ENCODE results near the gene B4GALT6. TPM values are rescaled to one million over a fixed set of nuclear protein-coding genes. Genes with fewer than 3 reads are reported as not detected.

Gene B4GALT6
- total and polyA plus RNA-seq, 2 donors (not counting 1 experiment from before 2014, with no cell fraction given): 1.7 TPM; not detected in 1

DNA sequence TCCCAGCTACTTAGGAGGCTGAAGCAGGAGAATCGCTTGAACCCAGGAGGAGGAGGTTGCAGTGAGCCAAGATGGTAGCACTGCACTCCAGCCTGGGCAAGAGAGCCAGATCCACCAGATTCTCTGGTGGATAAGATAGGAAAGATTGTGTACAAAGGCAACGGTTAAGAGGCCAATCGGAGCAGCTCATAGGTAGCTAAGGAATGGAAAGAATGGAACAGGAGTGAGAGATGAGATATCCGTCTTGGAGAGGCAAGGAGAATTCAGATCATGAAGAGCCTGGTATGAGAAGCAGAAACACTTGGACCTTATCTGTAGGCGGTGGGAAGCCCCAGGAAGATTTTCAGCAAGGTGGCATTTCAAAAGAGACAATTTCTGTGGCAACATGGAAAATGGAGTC lies 65.6 kb downstream of the B4GALT6 start:
- H3K4me3 ChIP-seq (ENCODE audit: control extremely low read depth in 1 of 5, extremely low read depth in 1 of 5, insufficient read depth in 1 of 5, low read depth in 2 of 5, low read length in 4 of 5): no peak overlapping the region
- ATAC-seq (ENCODE audit: low read depth) (no peak), DNase-seq (no peak)
- no peaks in the 10 kb centered on the region for H3K27me3 ChIP-seq (replicated peaks in 1 of 4; ENCODE audit: control extremely low read depth in 1 of 4, control insufficient read depth in 3 of 4, insufficient read depth in 4 of 4, low read length in 3 of 4)
- TF ChIP-seq, protein P1, sequence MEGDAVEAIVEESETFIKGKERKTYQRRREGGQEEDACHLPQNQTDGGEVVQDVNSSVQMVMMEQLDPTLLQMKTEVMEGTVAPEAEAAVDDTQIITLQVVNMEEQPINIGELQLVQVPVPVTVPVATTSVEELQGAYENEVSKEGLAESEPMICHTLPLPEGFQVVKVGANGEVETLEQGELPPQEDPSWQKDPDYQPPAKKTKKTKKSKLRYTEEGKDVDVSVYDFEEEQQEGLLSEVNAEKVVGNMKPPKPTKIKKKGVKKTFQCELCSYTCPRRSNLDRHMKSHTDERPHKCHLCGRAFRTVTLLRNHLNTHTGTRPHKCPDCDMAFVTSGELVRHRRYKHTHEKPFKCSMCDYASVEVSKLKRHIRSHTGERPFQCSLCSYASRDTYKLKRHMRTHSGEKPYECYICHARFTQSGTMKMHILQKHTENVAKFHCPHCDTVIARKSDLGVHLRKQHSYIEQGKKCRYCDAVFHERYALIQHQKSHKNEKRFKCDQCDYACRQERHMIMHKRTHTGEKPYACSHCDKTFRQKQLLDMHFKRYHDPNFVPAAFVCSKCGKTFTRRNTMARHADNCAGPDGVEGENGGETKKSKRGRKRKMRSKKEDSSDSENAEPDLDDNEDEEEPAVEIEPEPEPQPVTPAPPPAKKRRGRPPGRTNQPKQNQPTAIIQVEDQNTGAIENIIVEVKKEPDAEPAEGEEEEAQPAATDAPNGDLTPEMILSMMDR (IDR thresholded peaks at IDR 0.05): no peak
- no peak for TF ChIP-seq EZH2 (IDR thresholded peaks at IDR 0.05; ENCODE audit: borderline replicate concordance, insufficient read depth, low read depth, low read length, poor library complexity, severe bottlenecking)
- H4K20me1 ChIP-seq (ENCODE audit: control insufficient read depth, insufficient read depth, low read length, poor library complexity, severe bottlenecking): no peaks in the 10 kb centered on the region
- no peak overlapping the region for H2AFZ ChIP-seq (ENCODE audit: insufficient read depth, low read depth, low read length, poor library complexity, severe bottlenecking)
- H3K4me1 ChIP-seq (ENCODE audit: control insufficient read depth in 2 of 2, insufficient read depth in 2 of 2, low read length in 2 of 2): no peaks in the 10 kb centered on the region
- no peak overlapping the region for H3K27ac ChIP-seq (ENCODE audit: low read length in 2 of 2)
- H3K4me1 Mint-ChIP-seq: no peaks in the 10 kb centered on the region
- no peak overlapping the region for H3K4me2 ChIP-seq (replicated peaks; ENCODE audit: low read depth, low read length, poor library complexity, severe bottlenecking)
- H3K9ac ChIP-seq (ENCODE audit: low read length): no peak overlapping the region
- WGBS (ENCODE audit: insufficient coverage): 98% methylated on average over 5 of the region's 5 CpGs
- H3K27ac Mint-ChIP-seq: no peak overlapping the region
- ChIA-PET POLR2A (no interaction called here), CTCF (no interaction called here)
- H3K36me3 ChIP-seq (replicated peaks in 1 of 2; ENCODE audit: control extremely low read depth in 1 of 2, control insufficient read depth in 1 of 2, extremely low read depth in 1 of 2, insufficient read depth in 2 of 2, low read length in 1 of 2): no peaks in the 10 kb centered on the region
- H3K79me2 ChIP-seq (ENCODE audit: control insufficient read depth, insufficient read depth, low read length): no peaks in the 10 kb centered on the region
- intact Hi-C loops (cut with micrococcal nuclease): no loop called here
- no peak overlapping the region for H3K4me3 Mint-ChIP-seq
- no peaks in the 10 kb centered on the region for H3K27me3 Mint-ChIP-seq
- no peaks in the 10 kb centered on the region for H3K9me3 ChIP-seq (ENCODE audit: control extremely low read depth in 1 of 3, control insufficient read depth in 2 of 3, insufficient read depth in 1 of 3, low read length in 2 of 3)
- no peaks in the 10 kb centered on the region for H3K9me3 Mint-ChIP-seq (ENCODE audit: insufficient read depth)

DNA sequence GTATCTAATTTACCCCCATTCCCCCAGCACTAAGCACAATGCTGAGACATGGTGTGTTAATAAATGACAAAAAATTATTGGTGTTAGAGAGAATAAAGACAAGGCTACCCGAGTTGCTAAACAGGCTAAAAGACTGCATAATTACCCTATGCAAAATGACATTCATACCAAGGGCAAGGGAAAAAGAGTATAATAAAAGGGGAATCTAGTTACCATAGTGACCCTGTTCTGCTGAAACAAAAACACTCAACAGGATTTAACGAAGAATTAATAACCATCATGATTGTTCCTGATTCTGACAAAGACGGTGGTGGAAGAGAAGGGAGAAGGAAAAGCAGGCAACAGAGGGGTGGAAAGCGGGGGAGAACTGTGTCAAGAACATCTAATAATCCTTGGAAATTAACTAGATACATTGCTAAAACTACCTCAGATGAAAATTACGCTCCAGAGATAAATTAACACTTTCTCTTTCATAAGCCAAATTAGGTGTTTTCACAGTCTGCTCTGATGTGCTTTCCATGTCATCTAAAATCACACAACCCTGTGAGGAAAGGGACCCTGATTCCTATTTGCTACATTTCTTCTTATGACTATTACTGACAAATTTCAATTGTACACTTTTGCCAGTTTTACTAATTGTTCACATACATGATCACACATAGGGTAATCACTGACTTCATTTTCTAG lies 67.2 kb downstream of the B4GALT6 start:
- Histone ChIP-seq H3K9ac (ENCODE audit: low read length) (no peak overlapping the region), H2AFZ (ENCODE audit: insufficient read depth, low read depth, low read length, poor library complexity, severe bottlenecking) (no peak overlapping the region), H3K79me2 (ENCODE audit: control insufficient read depth, insufficient read depth, low read length) (no peaks in the 10 kb centered on the region), H3K27ac (ENCODE audit: low read length in 2 of 2) (no peak overlapping the region), H4K20me1 (ENCODE audit: control insufficient read depth, insufficient read depth, low read length, poor library complexity, severe bottlenecking) (no peaks in the 10 kb centered on the region), H3K9me3 (ENCODE audit: control extremely low read depth in 1 of 3, control insufficient read depth in 2 of 3, insufficient read depth in 1 of 3, low read length in 2 of 3) (no peaks in the 10 kb centered on the region), H3K4me2 (replicated peaks; ENCODE audit: low read depth, low read length, poor library complexity, severe bottlenecking) (no peak overlapping the region), H3K36me3 (replicated peaks in 1 of 2; ENCODE audit: control extremely low read depth in 1 of 2, control insufficient read depth in 1 of 2, extremely low read depth in 1 of 2, insufficient read depth in 2 of 2, low read length in 1 of 2) (no peaks in the 10 kb centered on the region), H3K27me3 (replicated peaks in 1 of 4; ENCODE audit: control extremely low read depth in 1 of 4, control insufficient read depth in 3 of 4, insufficient read depth in 4 of 4, low read length in 3 of 4) (no peaks in the 10 kb centered on the region), H3K4me3 (ENCODE audit: control extremely low read depth in 1 of 5, extremely low read depth in 1 of 5, insufficient read depth in 1 of 5, low read depth in 2 of 5, low read length in 4 of 5) (no peak overlapping the region), H3K4me1 (ENCODE audit: control insufficient read depth in 2 of 2, insufficient read depth in 2 of 2, low read length in 2 of 2) (no peaks in the 10 kb centered on the region)
- Mint-ChIP-seq H3K27me3 (no peaks in the 10 kb centered on the region), H3K27ac (no peak overlapping the region), H3K4me3 (no peak overlapping the region), H3K4me1 (no peaks in the 10 kb centered on the region), H3K9me3 (ENCODE audit: insufficient read depth) (no peaks in the 10 kb centered on the region)
- DNase-seq (no peak), ATAC-seq (ENCODE audit: low read depth) (no peak)
- POLR2A ChIA-PET: no interaction called here
- WGBS (ENCODE audit: insufficient coverage): no CpG with 5 or more reads among the region's 5 CpGs
- CTCF ChIA-PET: no interaction called here
- intact Hi-C loops (cut with micrococcal nuclease): no loop called here
- TF ChIP-seq EZH2 (IDR thresholded peaks at IDR 0.05; ENCODE audit: borderline replicate concordance, insufficient read depth, low read depth, low read length, poor library complexity, severe bottlenecking): no peak
- TF ChIP-seq, protein P1 (IDR thresholded peaks at IDR 0.05): no peak
